Kidney epithelial cell (primary cell): Measurements from ENCODE around the gene GTF2IRD1. TPM values are rescaled to one million over a fixed set of nuclear protein-coding genes. Genes with fewer than 3 reads are reported as not detected.

ENCODE experiments used
- DNase-seq: peaks from one replicate; pipeline ENCODE4 v3.0.0-alpha.2; 2010; ENCODE audit warnings: low read depth
- H3K27me3 ChIP-seq: 2 replicates; pipeline ENCODE4 v1.6.0; 2011; ENCODE audit warnings: low read length; ENCODE audit not compliant: control insufficient read depth, insufficient read depth
- H3K36me3 ChIP-seq: 2 replicates; pipeline ENCODE4 v1.5.1; 2011; ENCODE audit warnings: low read length; ENCODE audit not compliant: control insufficient read depth, insufficient read depth
- H3K4me3 ChIP-seq: 2 replicates; pipeline ENCODE4 v1.5.1; 2011; ENCODE audit warnings: low read depth, mild to moderate bottlenecking, control low read depth, low read length
- total RNA-seq: library from RNA; depleted of rRNA; stranded (reverse); fragments of >200 nt; gene quantifications from 2 replicates; pipeline ENCODE4 v1.2.3, GENCODE V29; 2015
- TF ChIP-seq, protein P1 (sequence below): IDR thresholded peaks from 2 replicates; pipeline ENCODE4 v1.5.1; 2011; ENCODE audit warnings: mild to moderate bottlenecking, moderate library complexity, low read length, control low read depth, inconsistent platforms; ENCODE audit not compliant: insufficient read depth, poor library complexity, severe bottlenecking

Gene GTF2IRD1
- total RNA-seq, 1 donor from 2014 or later = 36.8 TPM

GRCh38 chr7:74498354-74498753 lies 44.6 kb downstream of the GTF2IRD1 start:
- no peaks in the 10 kb centered on the region for H3K27me3 ChIP-seq
- H3K4me3 ChIP-seq = no peak overlapping the region
- no peak for DNase-seq
- no peaks in the 10 kb centered on the region for H3K36me3 ChIP-seq
- TF ChIP-seq, protein P1, sequence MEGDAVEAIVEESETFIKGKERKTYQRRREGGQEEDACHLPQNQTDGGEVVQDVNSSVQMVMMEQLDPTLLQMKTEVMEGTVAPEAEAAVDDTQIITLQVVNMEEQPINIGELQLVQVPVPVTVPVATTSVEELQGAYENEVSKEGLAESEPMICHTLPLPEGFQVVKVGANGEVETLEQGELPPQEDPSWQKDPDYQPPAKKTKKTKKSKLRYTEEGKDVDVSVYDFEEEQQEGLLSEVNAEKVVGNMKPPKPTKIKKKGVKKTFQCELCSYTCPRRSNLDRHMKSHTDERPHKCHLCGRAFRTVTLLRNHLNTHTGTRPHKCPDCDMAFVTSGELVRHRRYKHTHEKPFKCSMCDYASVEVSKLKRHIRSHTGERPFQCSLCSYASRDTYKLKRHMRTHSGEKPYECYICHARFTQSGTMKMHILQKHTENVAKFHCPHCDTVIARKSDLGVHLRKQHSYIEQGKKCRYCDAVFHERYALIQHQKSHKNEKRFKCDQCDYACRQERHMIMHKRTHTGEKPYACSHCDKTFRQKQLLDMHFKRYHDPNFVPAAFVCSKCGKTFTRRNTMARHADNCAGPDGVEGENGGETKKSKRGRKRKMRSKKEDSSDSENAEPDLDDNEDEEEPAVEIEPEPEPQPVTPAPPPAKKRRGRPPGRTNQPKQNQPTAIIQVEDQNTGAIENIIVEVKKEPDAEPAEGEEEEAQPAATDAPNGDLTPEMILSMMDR = no peak

- no peak overlapping the region for H3K4me3 ChIP-seq
- DNase-seq = no peak
- peaks cover 1% of the 10 kb centered on the region for H3K36me3 ChIP-seq
- H3K27me3 ChIP-seq = no peaks in the 10 kb centered on the region
- TF ChIP-seq, protein P1 = no peak
Measured at GRCh38 chr7:74498996-74499834, 45.5 kb downstream of the GTF2IRD1 start.

- no peak for DNase-seq
- Histone ChIP-seq H3K27me3 (no peaks in the 10 kb centered on the region), H3K36me3 (peaks cover 1% of the 10 kb centered on the region), H3K4me3 (no peak overlapping the region)
- TF ChIP-seq, protein P1 = no peak
Measured at GRCh38 chr7:74499835-74500388, 46.2 kb downstream of the GTF2IRD1 start.

DNA sequence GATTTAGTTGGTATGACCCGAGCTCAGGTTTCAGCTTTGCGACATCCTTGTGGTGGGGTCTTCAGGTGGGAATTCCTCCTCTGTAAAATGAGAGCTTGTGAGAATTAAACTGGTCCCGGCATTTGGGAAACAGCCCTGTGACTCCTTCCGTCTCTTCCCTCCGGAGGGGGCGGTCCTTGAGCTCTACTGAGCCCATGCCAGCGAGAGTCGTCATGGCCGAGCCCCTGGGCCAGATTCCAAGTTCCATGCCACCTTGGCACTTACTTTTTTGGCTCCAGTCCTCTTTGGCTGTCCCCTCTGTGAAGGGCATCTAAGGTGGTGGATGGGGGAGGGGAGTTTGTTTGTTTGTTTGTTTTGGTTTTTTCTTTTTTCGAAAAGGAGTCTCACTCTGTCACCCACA lies 47.6 kb downstream of the GTF2IRD1 start:
- TF ChIP-seq, protein P1 = no peak
- no peak for DNase-seq
- Histone ChIP-seq H3K36me3 (peaks cover 1% of the 10 kb centered on the region), H3K27me3 (no peaks in the 10 kb centered on the region), H3K4me3 (no peak overlapping the region)

DNA sequence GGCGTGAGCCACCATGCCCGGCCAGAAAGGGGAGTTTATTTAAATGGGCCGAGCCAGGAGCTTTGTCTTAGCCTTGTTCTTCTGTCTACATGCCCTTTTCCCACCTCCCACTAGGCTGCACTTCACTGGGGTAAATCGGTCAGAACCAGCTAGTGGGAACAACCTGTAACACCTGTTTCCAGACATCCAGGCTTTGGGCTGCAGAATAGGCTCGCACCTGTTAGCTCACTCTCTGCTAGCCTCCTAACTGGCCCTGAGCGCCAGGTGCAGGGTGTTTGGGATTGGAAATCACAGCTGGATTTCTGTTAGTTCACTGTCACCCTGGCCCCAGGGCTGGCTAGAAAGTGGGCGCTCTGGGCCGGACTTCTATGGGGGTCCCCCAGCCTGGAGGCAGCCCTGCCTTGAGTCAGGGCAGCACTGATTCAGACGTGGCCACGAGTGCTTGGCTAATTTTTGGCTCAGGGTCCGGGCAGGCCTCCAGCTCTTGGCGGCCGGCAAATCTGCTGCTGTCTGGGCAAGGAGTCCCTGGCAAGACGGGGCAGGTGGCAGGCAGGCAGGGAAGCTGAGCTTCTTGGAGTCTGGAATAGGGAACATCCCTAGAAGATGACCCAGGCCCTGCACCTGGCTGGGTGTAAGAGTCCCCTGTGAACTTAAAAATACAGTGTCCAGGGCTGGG lies 48.6 kb downstream of the GTF2IRD1 start:
- DNase-seq = no peak
- TF ChIP-seq, protein P1 = no peak
- peaks cover 1% of the 10 kb centered on the region for H3K36me3 ChIP-seq
- H3K4me3 ChIP-seq = no peak overlapping the region
- no peaks in the 10 kb centered on the region for H3K27me3 ChIP-seq
